GM23338 (cell line): ENCODE measurements around the gene CLEC4G. TPM values are rescaled to one million over a fixed set of nuclear protein-coding genes. Genes with fewer than 3 reads are reported as not detected.

Experiments
- ATAC-seq: fragments of 200-7000 bp; cut with Tn5 transposase; 3 replicates; pipeline ENCODE4 v1.9.1; 2020
- DNase-seq: peaks from one replicate; pipeline ENCODE4 v3.0.0-alpha.2; 2015; ENCODE audit warnings: low spot score
- H2AFZ ChIP-seq: fragments of 200-600 bp; sonication (generic); 2 replicates; pipeline ENCODE4 v1.8.0; 2016; ENCODE audit warnings: antibody characterized with exemption, mild to moderate bottlenecking, moderate library complexity
- H3F3A ChIP-seq: fragments of 200-600 bp; sonication (generic); replicated peaks from 2 replicates; pipeline ENCODE4 v1.8.0; 2017; ENCODE audit warnings: antibody characterized with exemption, mixed run types, low read depth
- H3K27ac ChIP-seq: fragments of 200-600 bp; sonication (generic); 2 replicates; pipeline ENCODE4 v1.6.1; 2016; ENCODE audit warnings: low read depth
- H3K27me3 ChIP-seq: fragments of 200-600 bp; sonication (generic); 2 replicates; pipeline ENCODE4 v1.8.0; 2016; ENCODE audit warnings: mild to moderate bottlenecking, mixed run types, moderate library complexity; ENCODE audit not compliant: insufficient read depth
- H3K36me3 ChIP-seq: fragments of 200-600 bp; sonication (generic); 2 replicates; pipeline ENCODE4 v1.8.0; 2016; ENCODE audit warnings: mild to moderate bottlenecking; ENCODE audit not compliant: insufficient read depth
- H3K4me1 ChIP-seq: fragments of 200-600 bp; sonication (generic); 2 replicates; pipeline ENCODE4 v1.8.0; 2016; ENCODE audit warnings: mild to moderate bottlenecking, moderate library complexity; ENCODE audit not compliant: insufficient read depth
- H3K4me2 ChIP-seq: fragments of 200-600 bp; sonication (generic); 2 replicates; pipeline ENCODE4 v1.7.1; 2017; ENCODE audit warnings: mixed run types
- H3K4me3 ChIP-seq: fragments of 200-600 bp; sonication (generic); 2 replicates; pipeline ENCODE4 v1.6.1; 2016; ENCODE audit warnings: mixed run types
- H3K79me2 ChIP-seq: fragments of 200-600 bp; sonication (generic); replicated peaks from 2 replicates; pipeline ENCODE4 v1.8.0; 2017; ENCODE audit warnings: mild to moderate bottlenecking; ENCODE audit not compliant: insufficient read depth
- H3K9me2 ChIP-seq: fragments of 200-600 bp; sonication (generic); 2 replicates; pipeline ENCODE4 v1.8.0; 2017; ENCODE audit not compliant: insufficient read depth
- H4K20me1 ChIP-seq: fragments of 200-600 bp; sonication (generic); replicated peaks from 2 replicates; pipeline ENCODE4 v1.8.0; 2017; ENCODE audit warnings: mild to moderate bottlenecking; ENCODE audit not compliant: insufficient read depth
- H3K27ac Mint-ChIP-seq: 2 replicates; pipeline ENCODE4 v1.8.0; 2020; ENCODE audit warnings: inconsistent platforms, mild to moderate bottlenecking, moderate library complexity, mixed read lengths
- H3K27me3 Mint-ChIP-seq: 3 replicates; pipeline ENCODE4 v1.8.0; 2022; ENCODE audit warnings: low read depth, mild to moderate bottlenecking, moderate library complexity, mixed read lengths, inconsistent platforms; ENCODE audit not compliant: insufficient read depth, poor library complexity
- H3K36me3 Mint-ChIP-seq: 3 replicates; pipeline ENCODE4 v1.8.0; 2021; ENCODE audit warnings: low read depth, mild to moderate bottlenecking, inconsistent platforms, moderate library complexity, mixed read lengths
- H3K4me1 Mint-ChIP-seq: 3 replicates; pipeline ENCODE4 v1.8.0; 2020; ENCODE audit warnings: mild to moderate bottlenecking, inconsistent platforms, mixed read lengths
- H3K4me3 Mint-ChIP-seq: 3 replicates; pipeline ENCODE4 v1.8.0; 2021; ENCODE audit warnings: moderate library complexity, mild to moderate bottlenecking, inconsistent platforms, mixed read lengths
- H3K9me3 Mint-ChIP-seq: 3 replicates; pipeline ENCODE4 v1.8.0; 2020; ENCODE audit warnings: moderate library complexity, mild to moderate bottlenecking, inconsistent platforms, mixed read lengths
- CREB1 ChIP-seq: fragments of 250-450 bp; sonication (Bioruptor Pico); IDR thresholded peaks from 2 replicates; pipeline ENCODE4 v1.5.0; 2020; ENCODE audit warnings: low read depth, mild to moderate bottlenecking, moderate library complexity
- EZH2 ChIP-seq: fragments of 200-600 bp; sonication (generic); IDR thresholded peaks from one replicate; pipeline ENCODE4 v1.8.0; 2017; ENCODE audit warnings: antibody characterized with exemption, mild to moderate bottlenecking, low read depth; ENCODE audit not compliant: unreplicated experiment
- EZH2phosphoT487 ChIP-seq: fragments of 200-600 bp; sonication (generic); IDR thresholded peaks from one replicate; pipeline ENCODE4 v1.8.1; 2018; ENCODE audit warnings: antibody characterized with exemption; ENCODE audit not compliant: unreplicated experiment
- NANOG ChIP-seq: IDR thresholded peaks from 2 replicates; pipeline ENCODE4 v1.6.1; 2016; ENCODE audit warnings: antibody characterized with exemption, borderline replicate concordance
- POLR2AphosphoS5 ChIP-seq: IDR thresholded peaks from 2 replicates; pipeline ENCODE4 v1.6.1; 2016; ENCODE audit warnings: antibody characterized with exemption, low read depth
- ZNF114 ChIP-seq: fragments of 250-450 bp; sonication (Bioruptor Pico); IDR thresholded peaks from 2 replicates; pipeline ENCODE4 v1.5.0; 2020; ENCODE audit warnings: mild to moderate bottlenecking, moderate library complexity
- ZNF331 ChIP-seq: fragments of 250-450 bp; sonication (Bioruptor Pico); IDR thresholded peaks from 2 replicates; pipeline ENCODE4 v1.5.0; 2020; ENCODE audit warnings: low read depth, mild to moderate bottlenecking, moderate library complexity
- polyA plus RNA-seq: library from polyadenylated mRNA; unstranded; fragments of >200 nt; fragmentation: Nextera tagmentation; extraction: Ambion mirVana; gene quantifications from 2 replicates; pipeline ENCODE4 v1.2.1, GENCODE V29; 2016
- total RNA-seq: library from RNA; depleted of rRNA; stranded (reverse); fragments of >200 nt; shearing (Covaris generic); gene quantifications from 2 replicates; pipeline ENCODE4 v1.2.3, GENCODE V29; 2014
- TF ChIP-seq, protein P1 (sequence below): IDR thresholded peaks from one replicate; pipeline ENCODE4 v1.6.1; 2018; ENCODE audit warnings: antibody characterized with exemption; ENCODE audit not compliant: unreplicated experiment
- TF ChIP-seq, protein P2 (sequence below): IDR thresholded peaks from 2 replicates; pipeline ENCODE4 v1.6.1; 2016; ENCODE audit warnings: antibody characterized with exemption
- TF ChIP-seq, protein P3 (sequence below), 2 experiments: fragments of 200-600 bp in 1 of 2; sonication (generic) in 1 of 2; conservative IDR thresholded peaks; 2 replicates each; pipeline versions ENCODE4 v1.5.1 to v1.6.1; 2016 to 2017; ENCODE audit warnings: antibody characterized with exemption in 2 of 2, low read depth in 2 of 2, mild to moderate bottlenecking in 2 of 2, moderate library complexity in 1 of 2

Gene CLEC4G
- total and polyA plus RNA-seq, 2 experiments from 2014 or later, result 0.52 to 0.65 TPM

DNA sequence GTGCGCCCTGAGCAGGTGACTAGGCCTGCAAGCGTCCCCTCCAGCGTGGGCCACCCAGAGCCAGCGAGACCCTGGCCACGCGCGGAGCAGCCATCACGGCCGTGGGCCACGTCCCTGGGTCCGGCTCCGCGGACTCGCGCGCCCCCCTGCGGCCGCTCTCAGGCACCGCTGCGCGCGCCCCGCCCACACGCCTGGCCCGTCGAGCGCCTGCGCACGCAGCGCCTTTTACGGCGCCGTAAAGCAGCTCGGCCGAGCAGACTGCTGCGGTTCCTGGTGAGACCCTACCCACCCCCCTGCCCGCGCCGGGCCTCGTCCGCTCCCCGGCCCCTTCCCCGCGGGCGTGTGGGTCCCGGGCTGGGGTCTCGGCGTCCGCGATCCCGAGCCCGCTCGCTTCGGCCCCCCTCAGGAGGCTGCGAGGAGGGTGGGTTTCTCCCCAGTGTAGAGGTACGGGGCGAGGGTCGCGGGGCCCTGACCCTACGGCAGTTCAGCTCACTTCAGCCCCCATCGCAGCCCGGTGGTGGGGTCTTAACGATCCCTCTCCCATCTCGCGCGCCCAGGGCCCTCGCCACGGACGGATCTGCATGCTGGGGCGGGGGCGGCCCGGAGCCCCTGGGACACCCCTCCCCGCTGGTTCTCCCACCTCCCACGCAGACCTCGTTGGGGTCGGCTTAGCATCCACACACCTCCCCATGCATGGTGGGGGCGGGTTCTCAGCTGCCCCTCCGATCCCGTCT is 51.1 kb downstream of the CLEC4G start, which contains the start of gene TRAPPC5:
TSS of gene TRAPPC5 (plus strand) at position 228 of the 734 bp plus-strand sequence. CDS start 1,421 bp downstream, outside the sequence.
- Histone ChIP-seq H3K27me3 (peaks cover 8% of the 10 kb centered on the region; the same call in 1 of the 2 replicates), H3K27ac (no peak within 1 kb of the TSS)
- H3K27ac Mint-ChIP-seq, result peak within 1 kb of the TSS; percentile 52; the same call in 1 of the 2 replicates

More for the DNA sequence above, 51.1 kb downstream of the CLEC4G start, which contains the start of gene TRAPPC5:
- no peaks in the 10 kb centered on the region for H3K9me2 ChIP-seq
- DNase-seq (peak; percentile 92), ATAC-seq (peak; percentile 62)
- peaks cover 8% of the 10 kb centered on the region for H4K20me1 ChIP-seq
- no peaks in the 10 kb centered on the region for H3K9me3 Mint-ChIP-seq
- H3K27me3 Mint-ChIP-seq, result peaks cover 29% of the 10 kb centered on the region
- TF ChIP-seq EZH2phosphoT487 (no peak), NANOG (no peak), ZNF331 (CRISPR knock-in tag) (no peak), EZH2 (no peak), POLR2AphosphoS5 (peak; percentile 86), CREB1 (peak; percentile 62), ZNF114 (CRISPR knock-in tag) (no peak)
- TF ChIP-seq, protein P1, sequence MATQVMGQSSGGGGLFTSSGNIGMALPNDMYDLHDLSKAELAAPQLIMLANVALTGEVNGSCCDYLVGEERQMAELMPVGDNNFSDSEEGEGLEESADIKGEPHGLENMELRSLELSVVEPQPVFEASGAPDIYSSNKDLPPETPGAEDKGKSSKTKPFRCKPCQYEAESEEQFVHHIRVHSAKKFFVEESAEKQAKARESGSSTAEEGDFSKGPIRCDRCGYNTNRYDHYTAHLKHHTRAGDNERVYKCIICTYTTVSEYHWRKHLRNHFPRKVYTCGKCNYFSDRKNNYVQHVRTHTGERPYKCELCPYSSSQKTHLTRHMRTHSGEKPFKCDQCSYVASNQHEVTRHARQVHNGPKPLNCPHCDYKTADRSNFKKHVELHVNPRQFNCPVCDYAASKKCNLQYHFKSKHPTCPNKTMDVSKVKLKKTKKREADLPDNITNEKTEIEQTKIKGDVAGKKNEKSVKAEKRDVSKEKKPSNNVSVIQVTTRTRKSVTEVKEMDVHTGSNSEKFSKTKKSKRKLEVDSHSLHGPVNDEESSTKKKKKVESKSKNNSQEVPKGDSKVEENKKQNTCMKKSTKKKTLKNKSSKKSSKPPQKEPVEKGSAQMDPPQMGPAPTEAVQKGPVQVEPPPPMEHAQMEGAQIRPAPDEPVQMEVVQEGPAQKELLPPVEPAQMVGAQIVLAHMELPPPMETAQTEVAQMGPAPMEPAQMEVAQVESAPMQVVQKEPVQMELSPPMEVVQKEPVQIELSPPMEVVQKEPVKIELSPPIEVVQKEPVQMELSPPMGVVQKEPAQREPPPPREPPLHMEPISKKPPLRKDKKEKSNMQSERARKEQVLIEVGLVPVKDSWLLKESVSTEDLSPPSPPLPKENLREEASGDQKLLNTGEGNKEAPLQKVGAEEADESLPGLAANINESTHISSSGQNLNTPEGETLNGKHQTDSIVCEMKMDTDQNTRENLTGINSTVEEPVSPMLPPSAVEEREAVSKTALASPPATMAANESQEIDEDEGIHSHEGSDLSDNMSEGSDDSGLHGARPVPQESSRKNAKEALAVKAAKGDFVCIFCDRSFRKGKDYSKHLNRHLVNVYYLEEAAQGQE, result no peak
- TF ChIP-seq, protein P2, sequence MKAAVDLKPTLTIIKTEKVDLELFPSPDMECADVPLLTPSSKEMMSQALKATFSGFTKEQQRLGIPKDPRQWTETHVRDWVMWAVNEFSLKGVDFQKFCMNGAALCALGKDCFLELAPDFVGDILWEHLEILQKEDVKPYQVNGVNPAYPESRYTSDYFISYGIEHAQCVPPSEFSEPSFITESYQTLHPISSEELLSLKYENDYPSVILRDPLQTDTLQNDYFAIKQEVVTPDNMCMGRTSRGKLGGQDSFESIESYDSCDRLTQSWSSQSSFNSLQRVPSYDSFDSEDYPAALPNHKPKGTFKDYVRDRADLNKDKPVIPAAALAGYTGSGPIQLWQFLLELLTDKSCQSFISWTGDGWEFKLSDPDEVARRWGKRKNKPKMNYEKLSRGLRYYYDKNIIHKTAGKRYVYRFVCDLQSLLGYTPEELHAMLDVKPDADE, result no peak
- TF ChIP-seq, protein P3, sequence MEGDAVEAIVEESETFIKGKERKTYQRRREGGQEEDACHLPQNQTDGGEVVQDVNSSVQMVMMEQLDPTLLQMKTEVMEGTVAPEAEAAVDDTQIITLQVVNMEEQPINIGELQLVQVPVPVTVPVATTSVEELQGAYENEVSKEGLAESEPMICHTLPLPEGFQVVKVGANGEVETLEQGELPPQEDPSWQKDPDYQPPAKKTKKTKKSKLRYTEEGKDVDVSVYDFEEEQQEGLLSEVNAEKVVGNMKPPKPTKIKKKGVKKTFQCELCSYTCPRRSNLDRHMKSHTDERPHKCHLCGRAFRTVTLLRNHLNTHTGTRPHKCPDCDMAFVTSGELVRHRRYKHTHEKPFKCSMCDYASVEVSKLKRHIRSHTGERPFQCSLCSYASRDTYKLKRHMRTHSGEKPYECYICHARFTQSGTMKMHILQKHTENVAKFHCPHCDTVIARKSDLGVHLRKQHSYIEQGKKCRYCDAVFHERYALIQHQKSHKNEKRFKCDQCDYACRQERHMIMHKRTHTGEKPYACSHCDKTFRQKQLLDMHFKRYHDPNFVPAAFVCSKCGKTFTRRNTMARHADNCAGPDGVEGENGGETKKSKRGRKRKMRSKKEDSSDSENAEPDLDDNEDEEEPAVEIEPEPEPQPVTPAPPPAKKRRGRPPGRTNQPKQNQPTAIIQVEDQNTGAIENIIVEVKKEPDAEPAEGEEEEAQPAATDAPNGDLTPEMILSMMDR (conservative IDR thresholded peaks at IDR 0.05; ENCODE audit: low read depth in 2 of 2), result peak; percentile 72 to 90
- H3K4me1 ChIP-seq, result peaks cover 7% of the 10 kb centered on the region
- H3K4me3 ChIP-seq, result peak within 1 kb of the TSS; percentile 92
- peaks cover 27% of the 10 kb centered on the region for H3K36me3 Mint-ChIP-seq
- H3K4me1 Mint-ChIP-seq, result peaks cover 4% of the 10 kb centered on the region; the same call in 2 of the 3 replicates
- peak within 1 kb of the TSS; percentile 83 for H3K4me3 Mint-ChIP-seq
- peak within 1 kb of the TSS; percentile 91 for H3K4me2 ChIP-seq
- H3F3A ChIP-seq, result 0 out of 2 replicates have a peak, but pooled peaks cover 3% of the 10 kb centered on the region
- H2AFZ ChIP-seq, result peak within 1 kb of the TSS; percentile 90
- 0 out of 2 replicates have a peak, but pooled peaks cover 3% of the 10 kb centered on the region for H3K79me2 ChIP-seq
- H3K36me3 ChIP-seq, result no peaks in the 10 kb centered on the region; the same call in 1 of the 2 replicates
